Fibroblast of mammary gland (primary cell): ENCODE data around the gene TIPARP.
A peak's percentile ranks its signal among the peaks of the same experiment; 100 is the strongest.

ENCODE experiments used
- DNase-seq: peaks from one replicate; pipeline ENCODE4 v3.0.0-alpha.2; 2010; ENCODE audit warnings: low read depth
- H3K4me3 ChIP-seq: 2 replicates; pipeline ENCODE4 v1.5.1; 2011; ENCODE audit warnings: low read depth, mild to moderate bottlenecking, low read length, moderate library complexity; ENCODE audit not compliant: control insufficient read depth
- CTCF ChIP-seq: conservative IDR thresholded peaks from 2 replicates; pipeline ENCODE4 v1.5.1; 2011; ENCODE audit warnings: low read depth, low read length, inconsistent platforms; ENCODE audit not compliant: control insufficient read depth, insufficient read depth

TIPARP gene

GRCh38 chr3:156682501-156682900, 8.1 kb downstream of the TIPARP start:
- no peak overlapping the region for H3K4me3 ChIP-seq
- no peak for TF ChIP-seq CTCF
- no peak for DNase-seq

GRCh38 chr3:156682963-156683362, 8.6 kb downstream of the TIPARP start:
- no peak for DNase-seq
- no peak for TF ChIP-seq CTCF
- no peak overlapping the region for H3K4me3 ChIP-seq

- DNase-seq, result peak; percentile 83
- no peak for TF ChIP-seq CTCF
Measured at GRCh38 chr3:156685198-156685597, 10.8 kb downstream of the TIPARP start.

GRCh38 chr3:156685752-156686151, 11.4 kb downstream of the TIPARP start:
- TF ChIP-seq CTCF, result no peak
- H3K4me3 ChIP-seq, result no peak overlapping the region
- DNase-seq, result no peak

More at GRCh38 chr3:156685198-156685597, 10.8 kb downstream of the TIPARP start:
- H3K4me3 ChIP-seq, result no peak overlapping the region

- no peak for DNase-seq
- TF ChIP-seq CTCF, result no peak
- no peak overlapping the region for H3K4me3 ChIP-seq
Measured at GRCh38 chr3:156687023-156687422, 12.6 kb downstream of the TIPARP start.

GRCh38 chr3:156688632-156689452, 14.5 kb downstream of the TIPARP start:
- no peak for TF ChIP-seq CTCF
- H3K4me3 ChIP-seq, result no peak overlapping the region
- DNase-seq, result no peak

GRCh38 chr3:156689608-156690007, 15.2 kb downstream of the TIPARP start:
- H3K4me3 ChIP-seq, result no peak overlapping the region
- DNase-seq, result no peak
- no peak for TF ChIP-seq CTCF
